Measurements from ENCODE around the gene TMTC2.

DNA sequence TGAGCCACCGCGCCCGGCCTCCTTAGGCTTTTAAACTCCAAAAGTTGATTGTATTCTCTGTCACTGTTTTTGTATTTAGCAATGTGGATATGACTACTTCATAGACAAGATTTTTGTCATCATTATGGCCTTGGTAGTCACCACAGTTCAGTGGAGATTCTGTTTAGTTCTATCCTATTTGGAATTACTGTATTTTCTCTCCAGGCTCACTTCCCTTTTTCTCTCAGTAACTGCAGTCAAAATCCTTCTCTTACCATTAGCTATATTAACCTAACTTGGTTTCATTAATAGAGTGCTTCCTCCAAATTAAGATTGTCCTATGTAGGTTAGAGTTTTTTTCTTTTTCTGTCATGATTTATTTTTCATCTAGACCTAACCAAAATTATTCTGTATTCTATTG lies 283.9 kb downstream of the TMTC2 start:
- TF ChIP-seq EZH2 (IDR thresholded peaks at IDR 0.05; ENCODE audit: insufficient read depth, poor library complexity, severe bottlenecking) (no peak), EZH2phosphoT487 (IDR thresholded peaks at IDR 0.05; ENCODE audit: insufficient read depth, low read depth) (no peak)

Data from GM23248 (cell line).